Measurements from ENCODE around the gene ABR. TPM values are rescaled to one million over a fixed set of nuclear protein-coding genes. Genes with fewer than 3 reads are reported as not detected.
"Not testable (repeated sequence)": the region's sequence is repeated elsewhere in the genome, so short reads cannot be mapped to it uniquely, and the experiment has no call there.

Gene ABR
- total RNA-seq, 1 donor from 2014 or later = 110 TPM

DNA sequence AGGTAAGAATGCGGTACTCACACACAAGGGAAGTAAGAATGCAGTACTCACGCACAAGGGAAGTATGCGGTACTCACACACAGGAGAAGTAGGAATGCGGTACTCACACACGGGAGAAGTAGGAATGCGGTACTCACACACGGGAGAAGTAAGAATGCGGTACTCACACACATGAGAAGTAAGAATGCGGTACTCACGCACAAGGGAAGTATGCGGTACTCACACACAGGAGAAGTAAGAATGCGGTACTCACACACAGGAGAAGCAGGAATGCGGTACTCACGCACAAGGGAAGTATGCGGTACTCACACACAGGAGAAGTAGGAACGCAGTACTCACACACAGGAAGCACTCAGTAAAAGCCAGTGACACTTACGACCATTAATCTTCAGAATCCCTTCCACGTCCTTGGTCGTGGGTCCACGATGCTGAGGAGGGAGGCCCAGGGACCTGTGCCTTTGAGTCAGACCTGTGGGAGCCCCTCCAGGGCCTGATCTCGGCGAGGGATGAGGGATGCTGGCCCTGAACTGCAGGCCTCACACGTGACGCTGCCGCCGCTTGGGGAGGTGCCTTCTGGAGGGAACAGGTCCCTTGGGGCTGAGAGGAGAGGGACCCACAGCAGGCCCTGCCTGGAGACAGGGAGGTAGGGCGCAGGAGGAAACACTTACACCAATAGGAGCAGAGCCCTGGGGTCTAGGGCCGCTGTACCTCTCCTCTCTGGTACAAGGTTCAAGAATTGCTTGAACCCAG lies 20.2 kb downstream of the ABR start:
- DNase-seq (ENCODE audit: low spot score) (no peak), ATAC-seq (no peak)
- intact Hi-C loops (cut with DNase I) = no loop called here

DNA sequence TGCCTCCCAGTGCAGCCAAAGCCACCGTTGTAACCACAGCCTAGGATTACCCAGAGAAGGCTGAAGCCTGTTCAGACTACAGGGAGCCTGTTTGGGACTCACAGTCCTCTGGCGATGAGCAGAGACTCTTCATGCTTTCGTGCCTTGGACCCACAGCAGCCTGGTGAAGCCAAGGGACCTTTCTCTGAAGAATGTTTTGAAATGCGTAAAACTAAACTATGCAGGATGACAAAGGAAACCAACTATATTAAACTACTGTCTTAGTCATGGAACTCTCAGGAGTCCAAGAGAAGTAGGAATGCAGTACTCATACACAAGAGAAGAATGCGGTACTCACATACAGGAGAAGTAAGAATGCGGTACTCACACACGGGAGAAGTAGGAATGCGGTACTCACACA lies 20.9 kb downstream of the ABR start:
- ATAC-seq (no peak), DNase-seq (ENCODE audit: low spot score) (no peak)
- intact Hi-C loops (cut with DNase I) = no loop called here

DNA sequence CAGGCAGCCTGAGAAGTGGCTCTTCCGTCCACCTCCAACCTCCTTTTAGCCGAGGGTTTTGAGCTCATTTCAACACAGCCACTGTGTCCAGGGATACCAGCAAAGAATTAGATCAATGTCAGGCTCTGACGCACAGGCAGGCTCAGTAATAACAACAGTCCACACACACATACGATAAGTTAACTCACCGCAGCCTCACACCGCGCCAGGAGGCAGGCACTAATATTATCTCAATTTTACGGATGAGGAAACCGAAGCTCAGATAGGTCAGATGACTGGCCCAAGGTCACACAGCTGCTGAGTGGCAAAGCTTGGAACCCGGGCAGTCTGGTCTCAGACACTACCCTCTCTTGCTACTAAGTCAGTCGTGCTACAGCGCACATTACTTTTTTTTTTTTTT lies 22.9 kb downstream of the ABR start:
- ATAC-seq (no peak), DNase-seq (ENCODE audit: low spot score) (no peak)
- intact Hi-C loops (cut with DNase I) = no loop called here

DNA sequence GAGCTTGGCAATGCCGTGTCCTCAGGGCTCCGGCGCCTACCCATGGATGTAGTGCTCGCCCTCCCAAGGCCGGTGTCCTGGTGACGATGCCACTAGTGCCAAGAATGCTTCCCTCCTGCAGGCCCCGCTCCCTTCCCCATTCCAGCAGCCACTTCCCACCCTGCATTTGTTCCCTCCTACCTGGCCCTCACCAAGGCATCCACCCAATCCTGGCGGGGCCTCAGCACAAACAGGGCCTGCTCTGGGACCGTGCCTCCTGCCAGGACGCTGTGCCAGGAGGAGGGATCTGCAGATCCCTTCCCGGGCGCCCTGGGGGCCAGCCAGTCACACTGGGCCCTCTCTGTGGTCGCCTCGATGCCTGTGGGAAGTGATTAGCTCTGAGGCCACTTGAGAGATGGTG lies 25.1 kb downstream of the ABR start:
- intact Hi-C loops (cut with DNase I) = no loop called here
- no peak for DNase-seq (ENCODE audit: low spot score)
- no peak for ATAC-seq

DNA sequence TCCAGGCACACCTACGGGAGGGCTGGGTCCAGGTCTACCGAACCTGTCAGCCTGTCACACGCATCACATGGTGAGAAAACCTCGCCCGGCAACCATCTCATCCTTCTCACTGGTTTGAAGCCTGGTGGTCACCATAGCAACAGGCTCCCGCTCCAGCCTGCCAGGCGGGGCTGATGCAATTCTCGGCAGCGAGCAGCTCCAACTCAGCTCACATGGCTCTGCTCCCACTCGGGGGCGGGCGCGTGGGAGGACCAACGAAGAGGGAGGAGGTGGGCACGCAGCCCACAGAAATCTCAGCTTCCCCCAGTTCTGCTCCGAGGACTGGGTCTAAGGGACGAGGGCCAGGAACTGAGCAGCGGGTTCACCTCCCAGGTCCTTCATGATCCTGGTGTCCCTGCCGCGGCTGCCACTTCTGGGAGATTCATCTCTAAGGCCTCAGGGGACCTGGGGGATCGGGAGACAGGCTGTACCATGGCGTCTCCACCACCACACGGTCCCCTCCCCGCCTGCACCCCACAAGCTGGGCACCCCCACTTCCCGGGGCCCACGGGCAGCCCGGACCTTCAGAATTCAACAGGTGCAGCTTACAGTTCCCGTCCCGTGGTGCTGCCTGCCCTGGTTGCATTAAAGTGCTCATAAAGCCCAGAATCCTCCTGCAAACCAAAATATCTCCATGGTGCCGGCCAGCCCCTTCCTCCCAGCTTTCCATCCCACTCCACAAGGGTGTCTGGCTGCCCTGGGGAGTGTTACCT lies 25.8 kb downstream of the ABR start:
- ATAC-seq (peak; percentile 81), DNase-seq (ENCODE audit: low spot score) (peak; percentile 71)
- intact Hi-C loops (cut with DNase I) = no loop called here

DNA sequence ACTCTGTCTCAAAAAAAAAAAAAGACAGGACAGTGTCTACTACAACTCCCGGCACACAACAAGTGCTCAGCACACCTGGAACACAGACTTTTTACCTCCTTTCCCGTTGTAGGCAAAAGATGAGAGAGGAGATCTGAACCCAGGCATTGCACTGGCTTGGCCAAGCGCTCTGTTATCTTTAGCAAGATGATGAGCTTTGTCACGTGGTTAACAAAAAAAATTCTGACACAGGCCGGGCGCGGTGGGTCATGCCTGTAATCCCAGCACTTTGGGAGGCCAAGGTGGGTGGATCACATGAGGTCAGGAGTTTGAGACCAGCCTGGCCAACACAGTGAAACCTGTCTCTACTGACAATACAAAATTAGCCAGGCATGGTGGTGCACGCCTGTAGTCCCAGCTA lies 27.2 kb downstream of the ABR start:
- intact Hi-C loops (cut with DNase I); ATAC-seq; DNase-seq (ENCODE audit: low spot score): not testable (repeated sequence)

DNA sequence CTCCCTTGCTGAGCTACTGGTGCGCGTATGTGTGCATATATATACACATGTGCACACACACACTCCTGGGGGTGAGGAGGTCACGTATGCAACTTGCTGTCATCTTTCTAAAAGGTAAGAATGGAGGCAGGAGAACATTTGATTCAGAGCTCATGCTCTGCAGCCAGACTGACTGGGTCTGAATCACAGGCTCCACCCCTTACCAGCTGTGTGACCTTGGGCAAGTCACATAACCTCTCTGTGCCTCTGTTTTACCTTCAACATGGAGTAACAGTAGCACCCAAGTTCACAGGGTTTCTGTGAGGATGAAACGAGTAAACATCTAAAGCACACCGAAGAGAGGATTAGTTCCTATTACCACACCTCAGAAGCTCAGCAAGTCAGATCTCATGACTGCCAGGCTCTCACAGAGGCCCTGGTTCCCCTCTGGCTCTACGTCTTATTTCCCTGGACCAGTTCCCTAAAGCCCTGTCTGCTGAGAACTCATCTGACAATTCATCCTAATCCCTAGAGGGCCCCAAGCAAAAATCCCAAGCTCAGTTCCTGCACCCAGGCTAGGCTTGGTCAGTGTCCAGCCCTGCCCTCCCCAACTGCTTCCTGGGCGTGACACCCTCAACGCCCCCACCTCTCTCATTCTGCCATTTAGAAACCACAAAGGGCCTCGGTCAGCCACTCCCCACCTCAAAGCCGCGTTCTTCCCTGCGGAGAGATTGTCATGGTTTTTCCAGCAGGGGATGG lies 28.7 kb downstream of the ABR start:
- ATAC-seq = no peak
- intact Hi-C loops (cut with DNase I) = no loop called here
- DNase-seq (ENCODE audit: low spot score) = no peak

DNA sequence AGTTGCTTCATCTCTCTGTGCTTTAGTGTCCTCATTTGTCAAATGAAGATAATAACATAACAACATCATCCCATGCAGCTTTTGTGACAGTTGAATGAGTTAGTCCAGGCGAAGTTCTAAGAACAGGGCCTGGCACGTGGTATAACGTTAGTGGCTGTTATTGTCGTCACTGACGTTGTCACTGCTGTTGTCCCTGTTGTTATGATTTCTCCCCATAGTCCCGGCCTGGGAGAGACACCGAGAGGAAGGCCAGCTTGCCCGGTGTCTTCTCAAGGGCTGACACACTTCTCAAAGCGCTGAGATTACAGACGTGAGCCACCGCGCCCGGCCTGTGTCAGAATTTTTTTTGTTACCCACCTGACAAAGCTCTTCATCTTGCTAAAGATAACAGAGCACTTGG lies 29.9 kb downstream of the ABR start:
- ATAC-seq = no peak
- DNase-seq (ENCODE audit: low spot score) = no peak
- intact Hi-C loops (cut with DNase I) = no loop called here

DNA sequence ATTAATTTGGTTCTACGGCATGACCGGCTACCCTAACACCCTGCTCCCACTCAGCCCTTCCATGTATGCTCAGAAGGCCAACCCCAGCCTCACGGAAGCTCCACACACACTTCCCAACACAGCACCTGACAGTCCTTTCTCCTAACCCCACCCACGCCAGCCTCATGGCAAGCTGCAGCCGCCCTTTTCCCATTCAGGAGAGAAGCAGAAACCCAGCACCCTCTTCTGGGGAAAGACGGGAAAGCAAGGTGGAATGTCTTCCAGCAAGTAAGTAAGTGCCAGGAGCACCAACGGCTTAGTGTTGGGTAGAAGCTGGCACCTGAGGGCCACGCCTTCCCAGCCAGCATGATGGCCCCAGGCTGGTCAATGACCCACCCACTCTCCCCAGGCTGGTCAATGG lies 32.1 kb downstream of the ABR start:
- DNase-seq (ENCODE audit: low spot score) (no peak), ATAC-seq (no peak)
- intact Hi-C loops (cut with DNase I) = no loop called here

DNA sequence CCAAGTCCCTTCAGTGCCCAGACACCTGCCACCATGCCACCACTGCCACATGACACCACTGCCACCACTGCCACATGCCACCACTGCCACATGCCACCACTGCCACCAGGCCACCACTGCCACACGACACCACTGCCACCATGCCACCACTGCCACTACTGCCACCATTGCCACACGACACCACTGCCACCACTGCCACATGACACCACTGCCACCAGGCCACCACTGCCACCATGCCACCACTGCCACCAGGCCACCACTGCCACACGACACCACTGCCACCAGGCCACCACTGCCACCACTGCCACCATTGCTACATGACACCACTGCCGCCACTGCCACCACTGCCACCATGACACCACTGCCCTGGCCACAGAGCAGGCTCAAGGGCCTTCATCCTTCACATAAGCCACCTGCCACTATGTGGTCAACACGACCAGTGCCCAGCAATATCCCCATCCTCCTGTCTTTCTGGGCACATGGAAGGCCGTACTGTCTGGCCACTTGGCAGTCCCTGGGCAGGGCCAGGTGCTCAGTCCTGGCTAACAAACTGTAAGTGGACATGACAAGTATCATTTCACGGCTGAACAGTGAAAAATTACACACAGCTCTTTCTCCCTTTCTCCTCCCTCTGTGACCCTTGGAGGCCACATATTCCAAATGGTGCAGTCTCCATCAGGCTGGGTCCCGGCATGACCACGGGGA lies 33.1 kb downstream of the ABR start:
- DNase-seq (ENCODE audit: low spot score) = no peak
- intact Hi-C loops (cut with DNase I) = no loop called here
- ATAC-seq = no peak

DNA sequence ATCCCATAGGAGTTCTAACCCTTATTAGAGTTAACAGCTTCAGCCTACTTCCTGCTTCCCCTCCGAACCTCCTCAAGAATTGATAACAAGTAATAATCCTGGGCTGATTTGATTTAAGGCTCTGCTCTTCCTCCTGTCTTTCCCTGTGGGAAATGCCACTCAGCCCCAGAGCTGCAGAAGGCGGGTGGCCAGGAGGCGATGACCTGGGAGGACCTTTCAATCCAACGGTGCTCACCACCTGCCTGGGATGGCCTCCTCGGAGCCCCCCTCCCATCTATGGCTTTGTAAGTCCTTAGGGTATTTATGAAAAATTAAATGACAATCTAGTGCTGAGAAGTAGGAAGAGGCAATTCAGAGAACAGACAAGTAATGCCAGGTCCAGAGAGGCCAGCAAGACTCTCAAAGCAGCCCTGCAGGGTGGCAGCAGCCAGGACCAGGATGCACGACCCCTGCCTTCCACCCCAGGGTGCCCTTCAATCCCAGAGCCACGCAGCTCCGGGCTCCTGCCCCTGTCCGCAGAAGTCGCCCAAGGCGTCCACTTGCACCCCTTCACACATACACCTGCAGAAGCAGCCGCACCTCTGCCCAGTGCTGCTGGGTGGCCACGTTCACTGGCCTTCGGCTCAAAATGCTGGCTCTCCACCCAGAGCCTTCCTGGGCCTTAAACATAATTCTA lies 34.3 kb downstream of the ABR start:
- ATAC-seq = no peak
- intact Hi-C loops (cut with DNase I) = no loop called here
- DNase-seq (ENCODE audit: low spot score) = no peak

DNA sequence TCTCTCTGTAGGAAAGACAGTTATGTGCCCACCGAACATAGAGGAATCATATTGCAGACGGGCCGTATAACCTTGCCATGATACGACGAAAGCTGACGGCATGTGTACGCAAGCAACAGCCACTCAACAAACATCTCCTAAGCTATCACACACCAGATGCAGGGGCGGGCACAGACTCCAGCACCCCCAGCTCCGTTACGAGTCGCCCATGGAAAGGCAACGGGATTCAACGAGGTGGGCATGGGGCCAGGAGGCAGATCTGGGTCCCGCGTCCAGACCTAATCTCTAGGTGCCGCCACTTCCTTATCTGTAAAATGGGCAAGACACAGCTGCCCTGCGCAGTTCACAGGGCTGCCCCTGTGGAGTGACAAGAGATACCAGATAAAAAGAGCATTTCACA lies 35.6 kb downstream of the ABR start:
- DNase-seq (ENCODE audit: low spot score) = no peak
- intact Hi-C loops (cut with DNase I) = no loop called here
- ATAC-seq = no peak

DNA sequence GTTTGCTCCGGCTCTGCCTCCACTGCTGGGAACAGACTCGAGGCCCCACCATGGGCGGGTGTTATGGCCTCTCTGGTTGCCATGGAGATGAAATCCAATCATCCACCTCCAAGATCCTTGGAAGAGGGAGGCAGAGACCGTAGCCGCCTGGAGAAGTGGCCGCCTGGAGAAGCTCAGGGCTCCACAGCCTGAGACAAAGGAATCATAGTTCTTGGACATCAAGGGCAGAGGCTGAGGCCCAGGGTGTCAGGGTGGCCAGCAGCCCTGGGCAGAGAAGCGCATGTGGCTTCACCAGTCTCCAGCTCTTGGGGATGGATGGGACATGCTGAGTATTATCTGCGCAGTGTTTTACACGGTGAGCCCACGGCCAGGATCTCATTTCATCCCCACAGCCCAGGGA lies 36.2 kb downstream of the ABR start:
- intact Hi-C loops (cut with DNase I) = no loop called here

DNA sequence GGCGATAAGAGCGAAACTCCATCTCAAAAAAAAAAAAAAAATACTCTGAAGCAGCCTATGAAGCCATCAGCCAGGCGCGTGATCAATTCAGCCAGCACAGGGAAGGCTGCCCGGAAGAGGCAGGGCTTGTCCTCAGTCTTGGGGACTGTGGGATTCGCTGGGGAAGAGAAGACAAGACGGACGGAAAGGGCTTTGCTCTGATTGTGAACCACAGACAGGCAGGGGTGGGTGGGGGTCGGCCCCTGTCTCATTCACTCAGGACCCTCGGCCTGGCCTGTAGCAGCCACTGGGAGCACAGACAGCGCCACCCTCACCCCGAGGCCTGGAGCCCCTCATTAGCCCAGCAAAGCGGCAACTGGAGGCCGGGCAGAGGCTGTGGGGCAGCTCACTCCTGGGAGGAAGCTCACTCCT lies 37.2 kb downstream of the ABR start:
- intact Hi-C loops (cut with DNase I) = no loop called here
- ATAC-seq = no peak
- DNase-seq (ENCODE audit: low spot score) = no peak

More for the DNA sequence above, 36.2 kb downstream of the ABR start:
- DNase-seq (ENCODE audit: low spot score) (no peak), ATAC-seq (no peak)

DNA sequence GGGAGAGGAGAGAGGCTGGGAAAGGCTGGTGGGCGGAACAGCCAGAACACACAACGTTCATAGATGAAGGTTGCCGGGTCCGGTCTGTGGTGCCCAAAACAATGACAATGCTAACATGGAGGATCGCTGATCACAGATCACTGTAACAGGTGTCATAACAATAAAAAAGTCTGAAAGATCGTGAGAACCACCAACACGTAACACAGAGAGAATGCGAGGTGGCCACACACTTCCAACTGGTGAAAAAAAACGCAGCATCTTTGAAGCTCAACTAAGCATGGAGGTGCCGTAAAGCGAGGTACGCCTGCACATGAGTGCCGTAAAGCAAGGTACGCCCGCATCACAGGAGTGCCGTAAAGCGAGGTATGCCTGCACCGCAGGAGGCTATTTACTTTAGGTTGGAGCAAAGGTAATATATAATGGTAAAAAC lies 42.3 kb downstream of the ABR start:
- intact Hi-C loops (cut with DNase I) = loop anchor here (5.0 kb wide), 1 partner anchor 555 kb away; no protein-coding TSS in a partner anchor
- DNase-seq (ENCODE audit: low spot score) (no peak), ATAC-seq (peak; percentile 50)

DNA sequence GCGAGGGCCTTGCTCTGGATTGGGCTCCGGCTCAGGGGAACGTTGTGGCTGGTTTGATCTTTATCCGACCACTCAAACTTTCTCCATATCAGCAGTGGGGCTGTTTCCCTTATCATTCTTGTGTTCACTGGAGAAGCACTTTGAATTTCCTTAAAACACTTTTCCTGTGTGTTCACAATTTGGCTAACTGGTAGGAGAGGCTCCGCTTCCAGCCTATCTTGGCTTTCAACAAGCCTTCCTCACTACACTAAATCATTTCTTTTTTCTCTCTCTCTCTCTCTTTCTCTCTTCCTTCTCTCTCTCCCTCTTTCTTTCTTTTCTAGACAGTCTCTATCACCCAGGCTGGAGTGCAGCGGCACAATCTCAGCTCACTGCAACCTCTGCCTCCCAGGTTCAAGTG lies 43.0 kb downstream of the ABR start:
- intact Hi-C loops (cut with DNase I) = loop anchor here (5.0 kb wide), 1 partner anchor 554 kb away; no protein-coding TSS in a partner anchor
- DNase-seq (ENCODE audit: low spot score) (no peak), ATAC-seq (no peak)

DNA sequence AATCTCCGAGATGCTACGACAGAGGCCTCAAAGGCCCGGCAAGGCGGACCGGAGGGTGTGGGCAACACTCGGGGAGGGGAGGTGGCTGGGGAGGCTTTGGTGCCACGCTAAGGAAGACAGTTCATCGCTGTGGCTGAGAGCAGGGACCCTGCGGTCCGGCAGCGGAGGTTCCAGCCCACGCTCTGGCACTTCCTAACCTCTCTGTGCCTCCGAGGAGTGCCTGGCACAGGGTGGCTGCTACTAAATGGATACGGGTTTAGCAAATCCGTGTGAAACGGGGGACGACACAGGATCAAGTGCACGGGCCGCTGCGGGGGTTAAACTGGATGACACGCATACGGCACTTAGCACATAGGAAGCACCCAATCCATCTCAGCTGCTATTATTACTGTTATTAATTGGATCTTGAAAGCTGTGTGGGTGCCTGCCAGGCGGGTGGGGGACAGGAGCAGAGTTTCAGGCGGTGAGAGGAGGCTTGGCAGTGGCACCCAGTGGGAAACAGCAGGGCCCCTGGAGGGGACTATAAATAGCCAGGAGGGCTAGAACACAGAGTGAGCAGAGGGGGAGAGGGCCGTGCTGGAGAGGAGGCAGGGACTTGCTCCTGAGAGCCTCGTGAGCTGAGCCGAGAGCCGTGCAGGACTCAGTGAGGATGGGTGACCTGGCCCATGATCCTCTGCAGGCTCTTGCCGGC lies 45.0 kb downstream of the ABR start:
- DNase-seq (ENCODE audit: low spot score) (no peak), ATAC-seq (peak; percentile 22)
- intact Hi-C loops (cut with DNase I) = loop anchor here (5.0 kb wide), 1 partner anchor 552 kb away; no protein-coding TSS in a partner anchor

DNA sequence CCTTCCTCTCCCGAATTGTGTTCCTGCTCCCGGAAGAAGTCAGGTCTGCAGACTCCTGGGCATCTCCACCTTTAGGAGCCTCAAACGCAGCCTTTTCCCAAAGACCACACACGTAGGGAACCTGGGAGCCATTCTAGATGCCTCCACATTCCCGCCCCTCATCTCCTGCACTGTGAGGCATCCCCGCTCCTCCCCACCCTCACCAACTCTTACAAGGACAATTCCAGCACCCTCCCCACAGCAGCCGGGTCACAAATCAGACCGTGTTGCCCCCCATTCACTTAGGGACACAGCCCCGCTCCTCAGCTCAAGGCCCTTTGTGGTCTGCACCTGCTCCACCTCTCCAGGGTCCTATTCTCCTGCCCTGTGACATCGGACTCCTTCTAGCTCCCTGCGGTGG lies 49.6 kb downstream of the ABR start:
- DNase-seq (ENCODE audit: low spot score) (no peak), ATAC-seq (no peak)
- intact Hi-C loops (cut with DNase I) = no loop called here

Data from sciatic nerve (tissue), 2 donors.